K562 treated with DMSO at 1 percent for 4 hours (cell line): ENCODE measurements around the gene ME1. TPM values are rescaled to one million over a fixed set of nuclear protein-coding genes. Genes with fewer than 3 reads are reported as not detected.

ENCODE experiments used
- total RNA-seq: library from RNA; unstranded; fragments of 300-600 nt; gene quantifications from 2 replicates; pipeline ENCODE4 v1.2.3, GENCODE V29; 2022; ENCODE audit not compliant: insufficient read depth

The ME1 gene
- total RNA-seq, result 4.8 and 5.2 TPM in 2 replicates

DNA sequence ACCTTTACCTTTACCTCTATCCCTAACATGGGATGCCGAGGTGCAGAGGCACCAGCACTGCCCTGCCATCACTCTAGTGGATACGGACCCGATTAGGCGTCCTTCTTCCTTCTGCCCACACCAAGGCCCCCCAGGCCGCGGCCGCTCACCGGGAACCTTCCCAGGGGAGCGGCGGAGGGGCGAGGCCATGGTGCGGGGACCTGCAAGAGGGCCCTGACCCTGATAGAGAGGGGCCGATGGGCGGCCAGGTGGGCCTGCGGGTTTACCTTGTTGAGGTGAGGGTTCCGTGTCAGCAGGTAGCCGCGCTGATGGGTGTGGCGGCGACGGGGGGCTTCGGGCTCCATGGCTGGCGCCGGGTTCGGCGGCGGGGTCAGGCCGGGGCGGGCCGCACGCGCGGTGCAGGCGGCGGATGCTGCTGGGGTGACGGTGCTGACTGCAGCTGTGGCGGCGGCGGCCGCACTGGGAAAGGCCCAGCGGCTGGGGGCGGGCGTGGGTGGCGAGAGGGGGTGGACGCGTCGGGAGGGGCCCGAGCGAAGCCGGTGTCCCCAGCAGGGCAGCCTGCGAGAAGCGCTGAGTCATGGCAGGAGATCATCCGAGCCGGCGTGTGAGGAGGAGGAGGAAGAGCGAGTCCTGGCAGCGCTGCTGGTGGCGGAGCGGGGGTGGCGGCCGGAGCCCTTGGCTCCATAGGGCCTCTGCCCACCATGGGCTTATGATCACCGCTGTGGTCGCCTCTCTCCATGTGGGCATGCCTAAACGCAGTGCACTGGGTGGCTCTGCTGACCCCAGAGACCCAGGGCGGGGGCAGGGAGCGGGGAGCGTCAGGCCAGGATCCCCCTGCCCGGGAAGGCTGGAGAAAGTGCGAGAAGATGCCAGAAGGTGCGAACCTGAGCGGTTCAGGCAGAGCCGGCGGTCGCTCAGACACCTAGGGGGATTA, at the start of gene ME1:
ME1 (minus strand) TSS at position 441 of the 934 bp plus-strand sequence; CDS start at position 344, 97 bp downstream.

DNA sequence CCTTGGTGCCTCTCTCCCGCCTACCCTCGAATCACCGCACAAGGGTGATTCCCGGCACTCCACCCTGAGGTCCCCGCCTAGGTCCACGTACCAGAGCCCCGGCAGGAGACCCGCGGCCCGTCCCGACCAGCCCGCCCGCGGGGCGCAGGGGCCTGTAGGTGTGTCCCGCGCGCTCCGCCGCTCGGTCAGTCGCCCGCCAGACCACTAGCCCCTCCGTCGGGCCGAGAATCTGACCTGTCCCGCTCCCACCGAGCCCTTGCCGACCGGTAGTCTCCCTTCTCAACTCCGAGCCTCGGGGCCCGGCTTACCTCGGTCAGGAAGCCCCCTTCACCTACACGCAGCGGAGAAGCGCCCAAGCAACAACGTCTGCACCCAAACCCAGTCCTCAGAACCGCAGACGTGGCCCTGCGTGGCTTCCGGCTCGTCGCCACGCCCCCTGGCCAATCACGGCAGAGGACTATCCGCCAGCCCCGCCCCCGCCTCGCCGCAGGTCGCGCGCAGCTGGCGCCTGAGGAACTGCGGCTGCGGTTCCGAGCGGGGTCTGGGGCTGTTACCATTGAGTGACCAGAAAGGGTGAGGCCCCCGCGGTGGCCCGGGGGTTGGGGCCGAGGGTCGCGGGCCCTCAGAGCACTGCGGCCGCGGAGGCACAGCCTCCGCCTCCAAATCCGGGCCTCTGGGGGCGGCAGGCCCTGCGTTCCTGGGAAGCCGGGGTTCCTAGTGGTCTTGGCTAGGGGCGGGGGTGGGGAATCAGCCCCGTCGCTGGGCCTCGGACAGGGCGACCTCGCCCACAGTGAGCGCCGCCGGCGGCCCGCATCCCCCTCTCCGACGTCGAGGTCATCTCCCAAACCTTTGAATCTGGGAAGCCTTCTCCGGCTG, 237.7 kb downstream of the ME1 start, which contains the start of the genes PGM3 and RWDD2A:
PGM3 (minus strand) TSS at position 395 of the 876 bp plus-strand sequence. CDS start 2,253 bp downstream, outside the sequence.
RWDD2A (plus strand) TSS at position 487 of the 876 bp plus-strand sequence. CDS start 1,095 bp downstream, outside the sequence.

Other genes starting within 250 kb of the ME1 start
- 29.2 and 38.9 TPM in 2 replicates for gene PGM3, start 237.8 kb downstream of the ME1 start, total RNA-seq
- 2.3 and 2.7 TPM in 2 replicates for gene RWDD2A, start 237.7 kb downstream of the ME1 start, total RNA-seq
- gene PRSS35, start 81.5 kb upstream of the ME1 start, total RNA-seq, result not detected in 2 replicates